Prostate gland (tissue), 2 donors: ENCODE measurements around the gene ANP32B.

Source experiments
- CTCF ChIP-seq, 4 experiments: fragments of 200-600 bp in 2 of 4; fragments of 450-650 bp in 2 of 4; sonication (generic) in 2 of 4; IDR thresholded peaks; 1 replicate in 3 of 4; 2 replicates in 1 of 4; pipeline ENCODE4 v1.5.1; 2016 to 2019; ENCODE audit warnings: antibody characterized with exemption in 4 of 4, mild to moderate bottlenecking in 2 of 4, moderate library complexity in 2 of 4
- POLR2A ChIP-seq: fragments of 450-650 bp; IDR thresholded peaks from one replicate; pipeline ENCODE4 v1.6.1; 2016; ENCODE audit warnings: antibody characterized with exemption, mild to moderate bottlenecking
- POLR2AphosphoS5 ChIP-seq: sonication (generic); formaldehyde crosslinking; IDR thresholded peaks from one replicate; pipeline ENCODE4 v1.6.1; 2017; ENCODE audit warnings: antibody characterized with exemption

GRCh38 chr9:97956331-97956730 lies 26.8 kb upstream of the ANP32B start:
- TF ChIP-seq CTCF (IDR thresholded peaks at IDR 0.05) (no peak), POLR2AphosphoS5 (no peak), POLR2A (no peak)
